ENCODE measurements around the gene DUSP28.
"Not testable (repeated sequence)": the region's sequence is repeated elsewhere in the genome, so short reads cannot be mapped to it uniquely, and the experiment has no call there.

DUSP28 gene, protein sequence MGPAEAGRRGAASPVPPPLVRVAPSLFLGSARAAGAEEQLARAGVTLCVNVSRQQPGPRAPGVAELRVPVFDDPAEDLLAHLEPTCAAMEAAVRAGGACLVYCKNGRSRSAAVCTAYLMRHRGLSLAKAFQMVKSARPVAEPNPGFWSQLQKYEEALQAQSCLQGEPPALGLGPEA

GRCh38 chr2:240560084-240560479, at the start of gene DUSP28:
Gene DUSP28, plus strand, starts transcription at chr2:240560357. Its CDS starts 328 bp downstream, at chr2:240560685.
- DNase-seq (ENCODE audit: low read depth): peak; percentile 88

DNA sequence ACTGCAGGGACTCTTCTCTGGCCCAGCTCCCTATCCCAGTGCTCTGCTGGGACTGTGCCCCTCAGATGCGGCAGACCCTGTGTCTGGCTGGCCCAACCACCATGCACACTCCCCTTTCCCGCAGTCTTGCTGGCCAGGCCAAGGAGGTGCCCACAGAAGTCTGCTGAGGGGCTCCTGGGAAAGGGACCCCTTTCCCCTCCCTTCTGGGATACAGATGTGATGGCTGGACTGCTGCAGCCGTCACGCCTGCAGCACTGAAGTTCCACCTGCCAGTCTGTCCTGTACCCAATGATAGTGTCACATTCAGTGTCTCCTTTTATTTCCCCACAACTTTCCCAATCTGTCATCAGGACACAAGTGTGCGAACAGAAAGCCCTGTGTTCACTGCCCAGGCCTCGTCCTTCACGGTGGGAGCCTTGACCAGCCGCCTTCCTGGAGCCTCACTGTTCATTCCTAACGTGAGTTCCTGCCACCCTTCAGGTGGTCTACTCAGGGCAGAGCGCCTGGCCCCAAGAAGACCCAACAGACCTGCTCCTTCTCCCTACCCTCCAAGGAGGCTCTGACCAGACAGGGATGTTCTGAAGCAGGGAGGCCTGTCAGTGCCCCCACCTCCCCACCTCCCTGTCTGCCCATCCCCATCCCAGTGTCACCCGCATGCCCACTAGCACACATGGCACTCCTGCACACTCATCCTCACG, 49.5 kb upstream of the DUSP28 start:
- no peak for DNase-seq (ENCODE audit: low read depth)

- DNase-seq (ENCODE audit: low read depth): no peak
Measured at GRCh38 chr2:240511351-240512108, 48.6 kb upstream of the DUSP28 start.

DNA sequence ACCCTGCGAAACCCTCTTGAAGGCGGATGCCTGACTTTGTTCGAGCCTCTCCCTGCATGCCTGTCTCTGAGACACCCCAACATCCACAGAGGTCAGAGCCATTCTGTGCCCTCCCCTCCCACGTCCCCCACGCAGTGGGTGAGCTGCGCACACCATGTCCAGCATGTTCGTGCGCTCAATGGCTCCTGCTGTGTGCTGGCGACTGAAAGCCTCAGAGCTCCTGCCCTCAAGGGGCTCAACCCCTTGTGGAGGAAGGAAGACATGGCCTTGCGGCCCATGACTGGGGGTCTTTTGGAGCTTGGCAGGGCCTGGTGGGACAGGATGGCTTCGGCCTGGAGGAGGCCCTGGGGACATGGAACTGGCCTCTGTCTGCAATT, 48.1 kb upstream of the DUSP28 start:
- DNase-seq (ENCODE audit: low read depth): no peak

DNA sequence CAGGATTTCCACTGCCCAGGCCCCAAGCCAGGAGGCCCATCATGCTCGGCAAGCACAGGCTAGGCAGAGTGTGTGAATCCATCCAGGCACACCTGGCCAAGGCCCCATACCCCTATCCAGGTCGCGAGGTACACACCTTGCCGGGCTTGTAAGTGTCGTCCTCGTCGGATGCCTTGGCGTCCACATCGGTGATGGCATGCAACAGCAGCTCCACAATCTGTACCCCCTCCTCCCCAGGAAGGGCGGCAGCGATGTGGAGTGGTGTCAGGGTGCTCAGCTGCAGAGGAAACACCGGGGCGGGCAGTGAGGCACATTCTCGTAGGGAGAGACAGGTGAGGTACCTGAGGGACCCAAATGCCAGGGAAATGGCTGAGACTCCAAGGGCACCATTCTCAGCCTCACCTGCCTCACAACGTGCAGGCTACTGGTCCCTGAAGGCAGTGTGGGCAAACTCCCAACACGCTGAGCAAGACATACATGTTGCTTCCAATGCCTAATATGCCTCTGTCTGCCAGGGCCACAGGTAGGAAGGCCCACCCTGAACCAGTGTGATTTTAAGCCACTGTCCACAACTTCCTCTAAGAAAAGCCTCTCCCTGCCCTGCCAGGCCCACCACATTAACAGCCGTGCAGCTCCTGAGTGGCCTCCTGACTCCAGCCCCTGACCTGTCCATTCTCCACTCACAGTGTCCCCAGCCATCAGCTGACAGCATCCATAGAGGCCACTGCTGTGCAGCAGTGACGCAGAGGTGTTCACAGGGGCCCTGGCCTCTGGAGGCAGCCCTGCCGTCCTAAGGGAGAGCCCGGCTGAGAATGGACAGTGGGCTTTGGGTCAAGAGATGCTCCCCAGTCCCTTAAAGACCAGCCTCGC, 47.3 kb upstream of the DUSP28 start:
- DNase-seq (ENCODE audit: low read depth): no peak

DNA sequence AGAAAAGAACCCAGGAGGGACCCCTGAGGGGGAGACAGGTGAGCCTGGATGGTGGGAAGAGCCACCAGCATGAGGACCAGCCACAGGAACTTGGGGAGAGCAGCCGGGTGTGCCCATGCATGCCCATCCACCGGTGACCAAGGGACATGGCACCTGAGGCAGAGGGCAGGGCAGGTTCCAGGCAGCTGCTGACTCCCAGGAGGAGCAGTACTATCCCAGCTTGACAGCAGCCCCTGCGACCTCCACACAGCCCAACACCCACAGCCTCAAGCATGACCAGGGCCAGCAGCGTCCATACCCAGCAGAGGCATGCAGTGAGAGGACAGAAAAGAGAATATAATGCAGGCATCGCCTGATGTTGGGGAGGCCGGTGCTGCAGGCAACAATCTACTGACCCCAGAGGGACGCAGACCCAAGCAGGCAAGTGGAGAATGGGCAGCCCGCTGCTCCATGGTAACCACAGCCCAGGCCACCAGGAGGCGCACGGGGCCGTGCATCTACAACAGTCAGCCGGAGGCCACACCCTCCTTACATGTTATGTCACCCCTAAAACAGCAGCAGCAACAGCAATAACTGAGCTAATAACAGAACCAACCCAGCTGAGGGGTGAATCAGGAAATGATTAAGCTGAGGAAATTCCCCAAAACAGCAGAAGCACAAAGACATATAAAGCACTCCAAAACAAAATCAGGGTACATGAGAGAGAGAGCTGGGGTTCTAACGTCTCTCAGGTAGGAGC, 46.4 kb upstream of the DUSP28 start:
- peak; percentile 81 for DNase-seq (ENCODE audit: low read depth)

- DNase-seq (ENCODE audit: low read depth): no peak
Measured at GRCh38 chr2:240514631-240515030, 45.5 kb upstream of the DUSP28 start.

GRCh38 chr2:240517342-240517741, 42.8 kb upstream of the DUSP28 start:
- no peak for DNase-seq (ENCODE audit: low read depth)

DNA sequence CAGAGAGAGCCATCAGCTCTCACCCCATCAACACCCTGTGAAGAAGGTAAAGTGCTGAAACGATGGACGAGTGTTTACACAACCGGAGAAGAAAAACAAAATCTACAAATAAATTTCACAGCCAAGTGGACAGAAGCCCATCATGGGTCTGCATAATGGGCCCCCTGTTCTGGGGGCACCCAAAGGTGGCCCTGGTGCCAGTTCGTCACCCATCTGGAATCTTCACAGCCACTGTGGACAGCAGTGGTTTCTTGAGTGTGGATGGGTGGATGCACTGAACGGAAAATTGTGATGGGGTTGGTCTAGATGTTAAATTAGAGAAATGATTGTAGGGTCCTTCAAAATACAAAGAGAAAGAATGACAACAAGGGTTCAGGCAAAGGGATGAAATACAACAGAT, 41.2 kb upstream of the DUSP28 start:
- no peak for DNase-seq (ENCODE audit: low read depth)

GRCh38 chr2:240519396-240520129, 40.6 kb upstream of the DUSP28 start:
- peak; percentile 46 for DNase-seq (ENCODE audit: low read depth)

DNA sequence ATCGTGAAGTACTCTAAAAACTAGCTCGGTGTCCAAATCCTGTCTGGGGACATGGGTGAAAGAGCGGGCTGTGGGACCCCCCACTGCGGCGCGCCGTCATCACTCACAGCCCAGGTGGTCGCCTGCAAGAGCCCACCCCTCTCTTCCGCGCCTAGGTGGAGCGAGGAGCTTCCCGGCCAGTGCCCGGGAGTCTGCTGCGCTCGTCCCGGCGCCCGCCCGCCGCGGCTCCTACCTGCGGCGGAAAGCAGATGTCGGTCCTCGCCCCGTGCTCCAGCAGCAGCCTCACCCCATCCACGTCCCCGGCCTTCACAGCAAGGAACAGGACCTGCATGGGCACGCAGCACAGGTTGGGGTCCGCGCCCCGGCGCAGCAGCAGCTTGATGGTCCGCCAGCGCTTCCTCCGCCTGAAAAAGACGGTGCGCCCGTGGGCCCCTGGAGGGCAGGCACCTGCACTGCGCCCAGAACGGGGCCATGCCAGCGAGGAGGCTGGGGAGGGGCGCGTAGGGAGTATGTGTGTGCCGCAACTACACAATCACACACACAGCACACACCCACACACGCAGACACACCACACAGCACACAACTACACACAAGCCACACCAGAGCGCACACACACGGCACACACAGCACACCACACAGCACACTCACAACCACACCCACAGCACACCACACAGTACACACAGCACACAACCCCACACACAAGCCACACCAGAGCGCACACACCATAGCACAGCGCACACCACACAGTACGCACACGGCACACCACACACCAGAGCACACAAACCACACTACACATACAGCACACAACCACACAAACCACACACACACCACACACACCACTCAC, 39.8 kb upstream of the DUSP28 start:
- DNase-seq (ENCODE audit: low read depth): no peak

GRCh38 chr2:240520974-240521350, 39.2 kb upstream of the DUSP28 start:
- no peak for DNase-seq (ENCODE audit: low read depth)

DNA sequence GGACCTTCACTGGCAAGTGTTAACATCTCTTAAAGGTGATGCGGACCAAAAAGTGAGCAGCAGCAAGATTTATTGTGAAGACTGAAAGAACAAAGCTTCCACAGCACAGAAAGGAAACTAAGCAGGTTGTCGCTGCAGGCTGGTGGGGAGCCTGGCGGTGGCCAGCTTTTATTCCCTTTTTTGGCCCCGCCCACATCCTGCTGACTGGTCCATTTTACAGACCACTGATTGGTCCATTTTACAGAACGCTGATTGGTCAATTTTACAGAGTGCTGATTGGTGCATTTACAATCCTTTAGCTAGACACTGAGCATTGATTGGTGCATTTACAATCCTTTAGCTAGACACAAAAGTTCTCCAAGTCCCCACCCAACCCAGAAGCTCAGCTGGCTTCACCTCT, 38.3 kb upstream of the DUSP28 start:
- not testable (repeated sequence) for DNase-seq (ENCODE audit: low read depth)

- DNase-seq (ENCODE audit: low read depth): no peak
Measured at GRCh38 chr2:240522406-240522805, 37.8 kb upstream of the DUSP28 start.

- no peak for DNase-seq (ENCODE audit: low read depth)
Measured at GRCh38 chr2:240523451-240524281, 36.5 kb upstream of the DUSP28 start.

DNA sequence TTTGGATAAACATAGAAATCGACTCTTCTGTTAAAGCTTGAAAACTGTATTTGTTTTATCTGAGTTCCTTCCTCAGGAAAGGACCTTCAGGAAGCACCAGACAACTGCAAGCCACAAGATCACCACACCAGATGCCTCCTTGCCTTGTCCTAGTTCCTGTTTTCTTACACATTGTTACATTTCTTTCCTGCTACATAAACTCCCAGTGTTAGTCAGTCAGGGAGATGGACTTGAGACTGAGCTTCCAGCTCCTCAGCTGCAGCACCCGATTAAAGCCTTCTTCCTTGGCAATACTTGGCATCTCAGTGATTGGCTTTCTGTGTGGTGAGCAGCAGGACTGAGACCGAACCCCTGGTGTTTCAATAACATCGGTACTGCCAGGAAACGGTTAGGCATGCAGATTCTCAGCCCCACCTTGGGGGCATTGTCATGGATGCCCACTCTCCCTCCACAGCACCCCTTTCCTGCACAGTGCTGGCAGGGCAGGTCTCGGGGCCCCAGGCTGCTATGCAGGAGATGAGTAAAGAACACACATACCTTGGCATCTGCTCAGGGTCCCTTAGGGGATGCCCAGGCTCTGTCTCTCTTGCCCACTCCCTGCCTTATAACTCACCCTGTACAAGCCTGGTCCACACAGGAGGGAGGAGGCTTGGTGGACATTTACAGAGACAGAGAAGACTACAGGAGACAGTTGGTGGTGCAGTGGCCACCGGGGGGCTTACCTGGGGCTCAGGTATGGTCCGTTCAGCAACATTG, 35.0 kb upstream of the DUSP28 start:
- no peak for DNase-seq (ENCODE audit: low read depth)

- no peak for DNase-seq (ENCODE audit: low read depth)
Measured at GRCh38 chr2:240525802-240526201, 34.4 kb upstream of the DUSP28 start.

DNA sequence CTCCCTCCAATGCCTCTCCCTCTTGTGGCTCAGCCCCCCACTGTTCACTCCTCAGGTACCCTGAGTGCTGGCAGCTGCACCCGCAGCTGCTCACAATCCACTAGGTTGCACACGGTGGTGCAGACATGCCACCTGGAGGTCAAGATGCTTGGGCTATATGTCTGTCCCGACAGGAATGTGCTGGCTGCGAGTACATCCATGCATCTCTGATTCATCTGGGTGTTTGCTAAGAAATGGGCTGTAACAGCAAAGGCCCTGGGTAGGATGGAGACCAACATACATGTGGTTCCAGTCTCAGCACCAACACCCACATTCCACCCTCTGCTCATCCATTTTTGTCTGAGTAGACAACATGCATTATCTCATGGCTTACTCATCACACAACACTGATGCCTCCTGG, 33.6 kb upstream of the DUSP28 start:
- DNase-seq (ENCODE audit: low read depth): no peak

All from EH (cell line).